HG02970 (cell line): Measurements from ENCODE around the gene MUCL1.

ENCODE experiments used
- ATAC-seq: cut with Tn5 transposase; IDR thresholded peaks from one replicate; pipeline ENCODE4 v1.9.1; 2021; ENCODE audit warnings: mild to moderate bottlenecking, moderate library complexity, moderate number of reproducible peaks; ENCODE audit not compliant: unreplicated experiment, low FRiP score

MUCL1 gene

DNA sequence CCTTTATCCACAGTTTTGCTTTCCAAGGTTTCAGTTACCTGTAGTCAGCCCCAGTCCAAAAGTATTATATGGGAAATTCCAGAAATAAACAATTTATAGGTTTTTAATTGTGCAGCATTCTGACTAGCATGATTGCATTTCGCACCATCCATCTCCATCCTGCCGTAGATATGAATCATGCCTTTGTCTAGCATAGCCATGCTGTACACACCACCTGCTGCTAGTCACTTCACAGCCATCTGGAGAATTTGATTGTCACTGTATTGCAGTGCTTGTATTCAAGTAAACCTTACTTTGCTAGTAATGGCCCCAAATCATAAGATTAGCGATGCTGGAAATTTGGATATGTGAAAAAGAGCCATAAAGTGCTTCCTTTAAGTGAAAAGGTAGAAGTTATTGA is 36.0 kb downstream of the MUCL1 start:
- ATAC-seq = no peak

DNA sequence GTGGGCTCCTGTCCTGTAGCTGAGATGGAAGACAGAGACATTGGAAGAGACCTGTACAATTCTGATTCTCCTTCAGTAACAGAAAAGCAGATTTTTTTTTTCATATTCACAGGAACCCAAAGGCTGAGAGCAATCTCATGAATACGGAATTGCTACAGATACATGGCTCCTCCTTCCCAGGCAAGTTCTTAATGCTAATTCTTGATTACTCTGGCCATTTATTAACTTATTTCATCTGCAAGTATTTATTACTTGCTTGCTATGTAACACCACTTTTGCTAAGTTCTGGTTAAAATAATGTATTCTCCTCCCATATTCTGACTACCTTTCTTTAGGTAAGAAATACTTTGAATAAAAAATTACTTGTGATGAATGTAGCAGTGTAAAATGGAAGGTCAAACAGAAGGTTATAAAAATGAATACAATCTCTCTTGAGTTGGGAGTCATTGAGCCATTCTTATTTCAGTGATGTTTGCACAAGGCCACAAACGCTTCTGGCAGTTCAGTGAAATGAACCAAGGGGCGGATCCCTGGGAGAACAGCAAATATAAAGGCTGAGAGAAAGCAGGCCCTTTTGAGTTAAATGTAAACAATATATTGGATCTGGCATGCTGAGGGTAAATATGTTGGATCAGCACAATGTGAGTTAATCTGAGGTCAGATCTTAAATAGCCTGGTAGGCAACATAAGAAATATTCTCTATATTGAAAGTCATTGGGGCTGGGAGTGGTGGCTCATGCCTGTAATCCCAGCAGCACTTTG is 37.6 kb downstream of the MUCL1 start:
- no peak for ATAC-seq
